ENCODE measurements around the gene TRAF3IP3. TPM values are rescaled to one million over a fixed set of nuclear protein-coding genes. Genes with fewer than 3 reads are reported as not detected.
A peak's percentile ranks its signal among the peaks of the same experiment; 100 is the strongest.

The TRAF3IP3 gene
- total RNA-seq, 1 experiment from 2014 or later, result 0.34 TPM

DNA sequence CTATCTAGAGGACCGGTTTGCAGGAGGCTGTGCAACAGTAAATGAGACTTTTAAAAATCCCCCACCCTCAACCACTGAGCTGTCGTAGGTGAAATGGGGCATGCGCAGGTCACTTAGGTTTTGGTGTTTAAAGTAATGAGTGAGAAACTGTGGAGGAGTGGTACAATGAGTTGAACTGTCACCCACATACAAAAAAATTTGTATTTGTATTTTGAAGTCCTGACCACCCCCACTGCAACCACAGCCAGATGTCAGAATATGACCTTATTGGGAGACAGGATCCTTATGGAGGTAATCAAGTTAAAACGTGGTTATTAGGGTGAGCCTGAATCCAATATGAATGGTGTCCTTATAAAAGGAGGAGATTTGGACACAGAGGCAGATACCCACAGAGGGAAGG lies 51.7 kb downstream of the TRAF3IP3 start:
- H2AFZ ChIP-seq (ENCODE audit: low read depth, low read length, poor library complexity, severe bottlenecking), result no peak overlapping the region
- H3K4me1 ChIP-seq (ENCODE audit: control insufficient read depth in 1 of 2, insufficient read depth in 2 of 2, low read length in 2 of 2), result peaks cover 11 to 38% of the 10 kb centered on the region in 2 experiments
- intact Hi-C loops (cut with micrococcal nuclease), result no loop called here
- H3K9me3 ChIP-seq (ENCODE audit: control insufficient read depth in 1 of 2, insufficient read depth in 1 of 2, low read depth in 1 of 2, low read length in 2 of 2), result no peaks in the 10 kb centered on the region
- no peak for ATAC-seq
- H3K79me2 ChIP-seq (ENCODE audit: insufficient read depth, low read length), result peaks cover 28% of the 10 kb centered on the region; the same call in 1 of the 2 replicates
- H3K9me2 ChIP-seq (ENCODE audit: insufficient read depth), result no peaks in the 10 kb centered on the region
- CTCF ChIA-PET, result interaction anchor here (1.3 to 1.6 kb wide), 3 partner anchors 9 to 20 kb away, joined by 4 to 13 read pairs (median 5); partner anchors contain the start of gene UTP25
- POLR2A ChIA-PET, result interaction anchor here (1.4 kb wide), 1 partner anchor 23 kb away, joined by 5 read pairs; the partner anchor contains the start of gene C1orf74
- no peaks in the 10 kb centered on the region for H3K36me3 ChIP-seq (ENCODE audit: control insufficient read depth in 1 of 2, insufficient read depth in 2 of 2, low read length in 2 of 2)
- H3K4me3 ChIP-seq (replicated peaks in 1 of 2; ENCODE audit: low read depth in 1 of 2, low read length in 2 of 2), result no peak overlapping the region
- H3K4me2 ChIP-seq (ENCODE audit: low read length), result peak overlapping the region; percentile 98
- H4K20me1 ChIP-seq (ENCODE audit: insufficient read depth), result no peaks in the 10 kb centered on the region
- no TSS peak for BruUV-seq (replicated peaks)
- RAD21 ChIA-PET (ENCODE audit: low non-redundant PET in 1 of 2, low total read pairs in 2 of 2, uncharacterized antibody in 2 of 2, unreplicated experiment in 2 of 2), result no interaction called here
- H3K9ac ChIP-seq (ENCODE audit: low read length), result no peak overlapping the region
- H3K27ac ChIP-seq (ENCODE audit: low read depth, low read length), result no peak overlapping the region
- no peaks in the 10 kb centered on the region for H3K27me3 ChIP-seq (ENCODE audit: insufficient read depth, low read length)
- TF ChIP-seq RAD21 (IDR thresholded peaks at IDR 0.05; ENCODE audit: low read depth), result no peak
- TF ChIP-seq, protein P1, sequence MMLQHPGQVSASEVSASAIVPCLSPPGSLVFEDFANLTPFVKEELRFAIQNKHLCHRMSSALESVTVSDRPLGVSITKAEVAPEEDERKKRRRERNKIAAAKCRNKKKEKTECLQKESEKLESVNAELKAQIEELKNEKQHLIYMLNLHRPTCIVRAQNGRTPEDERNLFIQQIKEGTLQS (IDR thresholded peaks at IDR 0.05), result no peak
- no peak for TF ChIP-seq YY1 (IDR thresholded peaks at IDR 0.05; ENCODE audit: extremely low read depth, insufficient replicate concordance, low read depth, low read length)
- TF ChIP-seq JUND (IDR thresholded peaks at IDR 0.05), result no peak
- TF ChIP-seq SP1 (IDR thresholded peaks at IDR 0.05; ENCODE audit: low read depth), result no peak
- TF ChIP-seq, protein P2, sequence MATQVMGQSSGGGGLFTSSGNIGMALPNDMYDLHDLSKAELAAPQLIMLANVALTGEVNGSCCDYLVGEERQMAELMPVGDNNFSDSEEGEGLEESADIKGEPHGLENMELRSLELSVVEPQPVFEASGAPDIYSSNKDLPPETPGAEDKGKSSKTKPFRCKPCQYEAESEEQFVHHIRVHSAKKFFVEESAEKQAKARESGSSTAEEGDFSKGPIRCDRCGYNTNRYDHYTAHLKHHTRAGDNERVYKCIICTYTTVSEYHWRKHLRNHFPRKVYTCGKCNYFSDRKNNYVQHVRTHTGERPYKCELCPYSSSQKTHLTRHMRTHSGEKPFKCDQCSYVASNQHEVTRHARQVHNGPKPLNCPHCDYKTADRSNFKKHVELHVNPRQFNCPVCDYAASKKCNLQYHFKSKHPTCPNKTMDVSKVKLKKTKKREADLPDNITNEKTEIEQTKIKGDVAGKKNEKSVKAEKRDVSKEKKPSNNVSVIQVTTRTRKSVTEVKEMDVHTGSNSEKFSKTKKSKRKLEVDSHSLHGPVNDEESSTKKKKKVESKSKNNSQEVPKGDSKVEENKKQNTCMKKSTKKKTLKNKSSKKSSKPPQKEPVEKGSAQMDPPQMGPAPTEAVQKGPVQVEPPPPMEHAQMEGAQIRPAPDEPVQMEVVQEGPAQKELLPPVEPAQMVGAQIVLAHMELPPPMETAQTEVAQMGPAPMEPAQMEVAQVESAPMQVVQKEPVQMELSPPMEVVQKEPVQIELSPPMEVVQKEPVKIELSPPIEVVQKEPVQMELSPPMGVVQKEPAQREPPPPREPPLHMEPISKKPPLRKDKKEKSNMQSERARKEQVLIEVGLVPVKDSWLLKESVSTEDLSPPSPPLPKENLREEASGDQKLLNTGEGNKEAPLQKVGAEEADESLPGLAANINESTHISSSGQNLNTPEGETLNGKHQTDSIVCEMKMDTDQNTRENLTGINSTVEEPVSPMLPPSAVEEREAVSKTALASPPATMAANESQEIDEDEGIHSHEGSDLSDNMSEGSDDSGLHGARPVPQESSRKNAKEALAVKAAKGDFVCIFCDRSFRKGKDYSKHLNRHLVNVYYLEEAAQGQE (IDR thresholded peaks at IDR 0.05; ENCODE audit: low read depth), result no peak
- no peak for TF ChIP-seq EZH2 (IDR thresholded peaks at IDR 0.05)
- TF ChIP-seq EZH2phosphoT487 (IDR thresholded peaks at IDR 0.05; ENCODE audit: borderline replicate concordance), result no peak
- no peak for DNase-seq (ENCODE audit: low read depth, low spot score)
